Panc1 (cell line): ENCODE measurements around the gene ST8SIA5. TPM values are rescaled to one million over a fixed set of nuclear protein-coding genes. Genes with fewer than 3 reads are reported as not detected.

Experiments
- ATAC-seq: fragments of 200-7000 bp; cut with Tn5 transposase; 2 replicates; pipeline ENCODE4 v1.9.1; 2020; ENCODE audit warnings: mild to moderate bottlenecking, moderate library complexity
- BruUV-seq: library from RNA; stranded (reverse); fragments of 400-500 nt; replicated peaks from 2 replicates; lab custom pipeline; 2021; lab: Mats Ljungman, UMichigan
- CTCF ChIA-PET: fragments of 300-600 bp; sonication (Branson Sonifier 250); formaldehyde crosslinking; loops from one replicate; lab custom pipeline; 2022; ENCODE audit warnings: antibody characterized with exemption; lab: Charles Lee
- POLR2A ChIA-PET: fragments of 300-600 bp; sonication (Branson Sonifier 250); formaldehyde crosslinking; loops from one replicate; lab custom pipeline; 2022; ENCODE audit warnings: antibody characterized with exemption; lab: Charles Lee
- DNase-seq: peaks from one replicate; pipeline ENCODE4 v3.0.0-alpha.2; 2010; ENCODE audit warnings: low read depth, low spot score
- H3K27ac ChIP-seq: 2 replicates; pipeline ENCODE4 v1.5.1; 2011; ENCODE audit warnings: mild to moderate bottlenecking, low read length, inconsistent platforms
- H3K27me3 ChIP-seq: fragments of 200-500 bp; sonication (Bioruptor generic); 2 replicates; pipeline ENCODE4 v1.6.0; 2014; ENCODE audit warnings: low read length, inconsistent platforms; ENCODE audit not compliant: control insufficient read depth, insufficient read depth
- H3K36me3 ChIP-seq: fragments of 200-500 bp; sonication (Bioruptor generic); 2 replicates; pipeline ENCODE4 v1.5.1; 2014; ENCODE audit warnings: inconsistent platforms, mild to moderate bottlenecking, low read length, moderate library complexity; ENCODE audit not compliant: control insufficient read depth, insufficient read depth
- H3K4me1 ChIP-seq: 2 replicates; pipeline ENCODE4 v1.5.1; 2011; ENCODE audit warnings: inconsistent platforms, mild to moderate bottlenecking, low read length, moderate library complexity; ENCODE audit not compliant: control insufficient read depth, insufficient read depth
- H3K4me3 ChIP-seq, 2 experiments: 2 replicates each; pipeline ENCODE4 v1.5.1; 2011 to 2012; ENCODE audit warnings: low read depth in 2 of 2, low read length in 2 of 2, mild to moderate bottlenecking in 2 of 2, inconsistent platforms in 1 of 2, moderate library complexity in 1 of 2
- H3K9me3 ChIP-seq: fragments of 200-500 bp; sonication (Bioruptor generic); 2 replicates; pipeline ENCODE4 v1.5.1; 2014; ENCODE audit warnings: low read depth, mild to moderate bottlenecking, inconsistent platforms, low read length, moderate library complexity; ENCODE audit not compliant: control insufficient read depth, insufficient read depth
- CTCF ChIP-seq: fragments of 450-650 bp; IDR thresholded peaks from 2 replicates; pipeline ENCODE4 v1.5.1; 2017; ENCODE audit warnings: mild to moderate bottlenecking
- POLR2AphosphoS5 ChIP-seq: IDR thresholded peaks from 2 replicates; pipeline ENCODE4 v1.6.1; 2012; ENCODE audit warnings: mild to moderate bottlenecking, low read depth, low read length, moderate library complexity
- REST ChIP-seq, 2 experiments: IDR thresholded peaks; 2 replicates each; pipeline ENCODE4 v1.6.1; 2011 to 2012; ENCODE audit warnings: low read depth in 2 of 2, control low read depth in 1 of 2, low read length in 1 of 2, mild to moderate bottlenecking in 1 of 2, moderate library complexity in 1 of 2; ENCODE audit not compliant: insufficient read depth in 1 of 2
- SIN3A ChIP-seq: IDR thresholded peaks from 2 replicates; pipeline ENCODE4 v1.6.1; 2012; ENCODE audit warnings: low read depth, mild to moderate bottlenecking, low read length, moderate library complexity, borderline replicate concordance; ENCODE audit not compliant: insufficient read depth
- TCF7L2 ChIP-seq: IDR thresholded peaks from 2 replicates; pipeline ENCODE4 v1.6.1; 2011; ENCODE audit warnings: mild to moderate bottlenecking, low read depth, low read length, inconsistent platforms
- in situ Hi-C: cut with HindIII; loops from 2 replicates; pipeline ENCODE4 v1.10.0; 2016; ENCODE audit warnings: low sequenced_read_pairs, low pct_unique_long_range_greater_than_20kb
- intact Hi-C: fragments of 100-400 bp; cut with micrococcal nuclease; formaldehyde crosslinking; loops from one replicate; pipeline ENCODE4 v1.10.0; 2022; ENCODE audit not compliant: unreplicated experiment
- total RNA-seq: library from RNA; stranded (reverse); gene quantifications from one replicate; pipeline ENCODE4 v1.2.1, GENCODE V29; 2021; ENCODE audit not compliant: unreplicated experiment

The ST8SIA5 gene
- total RNA-seq, 1 experiment from 2014 or later, result 0.15 TPM

- intact Hi-C loops, result no loop called here
- ATAC-seq (no peak), DNase-seq (no peak)
- H3K4me3 ChIP-seq, result no peak overlapping the region
- H3K4me1 ChIP-seq, result peaks cover 10% of the 10 kb centered on the region
- in situ Hi-C loops, result no loop called here
- CTCF ChIA-PET, result interaction anchor here (1.0 kb wide), 1 partner anchor 21 kb away, joined by 3 read pairs; no protein-coding TSS in a partner anchor
- no peaks in the 10 kb centered on the region for H3K27me3 ChIP-seq
- no TSS peak for BruUV-seq
- no peaks in the 10 kb centered on the region for H3K9me3 ChIP-seq
- POLR2A ChIA-PET, result no interaction called here
- no peaks in the 10 kb centered on the region for H3K36me3 ChIP-seq
- TF ChIP-seq TCF7L2, result no peak
- TF ChIP-seq SIN3A, result no peak
- TF ChIP-seq CTCF, result no peak
- TF ChIP-seq POLR2AphosphoS5, result no peak
- TF ChIP-seq REST (IDR thresholded peaks at IDR 0.05; ENCODE audit: insufficient read depth in 1 of 2, low read depth in 2 of 2, low read length in 1 of 2), result no peak
- H3K27ac ChIP-seq, result no peak overlapping the region
These were observed 78.0 kb downstream of the ST8SIA5 start for GRCh38 chr18:46678785-46679399.

- CTCF ChIA-PET, result no interaction called here
- Histone ChIP-seq H3K27ac (no peak overlapping the region), H3K4me1 (peaks cover 10% of the 10 kb centered on the region), H3K9me3 (no peaks in the 10 kb centered on the region), H3K36me3 (no peaks in the 10 kb centered on the region), H3K4me3 (no peak overlapping the region), H3K27me3 (no peaks in the 10 kb centered on the region)
- intact Hi-C loops (no loop called here), in situ Hi-C loops (no loop called here)
- TF ChIP-seq SIN3A (no peak), POLR2AphosphoS5 (no peak), REST (IDR thresholded peaks at IDR 0.05; ENCODE audit: insufficient read depth in 1 of 2, low read depth in 2 of 2, low read length in 1 of 2) (no peak), CTCF (no peak), TCF7L2 (no peak)
- POLR2A ChIA-PET, result no interaction called here
- BruUV-seq, result no TSS peak
- no peak for ATAC-seq
- no peak for DNase-seq
These were observed 78.8 kb downstream of the ST8SIA5 start for GRCh38 chr18:46678041-46678440.
